HepG2 (cell line): ENCODE results near the gene NUDCD3. TPM values are rescaled to one million over a fixed set of nuclear protein-coding genes. Genes with fewer than 3 reads are reported as not detected.

ENCODE experiments used
- ATAC-seq: fragments of 200-7000 bp; cut with Tn5 transposase; 3 replicates; pipeline ENCODE4 v1.9.1; 2020; ENCODE audit warnings: mild to moderate bottlenecking, moderate library complexity
- BruUV-seq: library from RNA; stranded (reverse); fragments of 400-500 nt; replicated peaks from 2 replicates; lab custom pipeline; 2021; lab: Mats Ljungman, UMichigan
- CTCF ChIA-PET: fragments of 300-600 bp; formaldehyde crosslinking; extraction: SDS; loops from one replicate; lab custom pipeline; 2021; ENCODE audit warnings: low total read pairs, inconsistent platforms, low intra/inter-chr PET ratio; lab: Yijun Ruan, JAX
- POLR2A ChIA-PET: fragments of 350-600 bp; sonication (Branson Sonifier 250); formaldehyde crosslinking; loops from one replicate; lab custom pipeline; 2020; ENCODE audit warnings: antibody characterized with exemption, inconsistent platforms; lab: Yijun Ruan, JAX
- DNase-seq: peaks from one replicate; pipeline ENCODE4 v3.0.0-alpha.2; 2015; ENCODE audit warnings: low spot score
- FAIRE-seq: peaks from 3 replicates; lab custom pipeline; 2011; peaks lifted over from hg19 to GRCh38; lab: Jason Lieb, UNC
- H2AFZ ChIP-seq: one replicate; pipeline ENCODE4 v1.6.1; 2011; ENCODE audit warnings: low read length, inconsistent platforms
- H3K27ac ChIP-seq: fragments of 300-600 bp; 3 replicates; pipeline ENCODE4 v1.8.0; 2011; ENCODE audit warnings: mixed run types, mild to moderate bottlenecking, mixed read lengths, low read length, inconsistent platforms; ENCODE audit not compliant: insufficient read depth; ENCODE audit errors: extremely low read length
- H3K27me3 ChIP-seq, 2 experiments: fragments of 200-600 bp in 1 of 2; 2 replicates in 1 of 2; 3 replicates in 1 of 2; pipeline versions ENCODE4 v1.6.0 to v1.8.0; 2011; ENCODE audit warnings: low read length in 2 of 2, mild to moderate bottlenecking in 2 of 2, moderate library complexity in 2 of 2, inconsistent platforms in 1 of 2; ENCODE audit not compliant: insufficient read depth in 2 of 2, control insufficient read depth in 1 of 2
- H3K36me3 ChIP-seq, 2 experiments: fragments of 200-600 bp in 1 of 2; replicated peaks in 1 of 2; 2 replicates in 1 of 2; 3 replicates in 1 of 2; pipeline versions ENCODE4 v1.5.1 to v1.8.0; 2011; ENCODE audit warnings: low read length in 2 of 2, inconsistent platforms in 1 of 2; ENCODE audit not compliant: insufficient read depth in 2 of 2, control insufficient read depth in 1 of 2
- H3K4me1 ChIP-seq: 2 replicates; pipeline ENCODE4 v1.5.1; 2012; ENCODE audit warnings: low read length, inconsistent platforms; ENCODE audit not compliant: insufficient read depth
- H3K4me2 ChIP-seq: 2 replicates; pipeline ENCODE4 v1.6.0; 2011; ENCODE audit warnings: low read depth, low read length, inconsistent platforms
- H3K4me3 ChIP-seq, 3 experiments: fragments of 200-600 bp in 1 of 3; sonication (generic), shearing (Covaris generic) in 1 of 3; replicated peaks in 1 of 3; 2 replicates each; pipeline ENCODE4 v1.5.1; 2011 to 2016; ENCODE audit warnings: low read length in 3 of 3, inconsistent platforms in 2 of 3, low read depth in 2 of 3, mild to moderate bottlenecking in 2 of 3, control low read depth in 1 of 3, mixed read lengths in 1 of 3; ENCODE audit not compliant: insufficient read depth in 1 of 3
- H3K79me2 ChIP-seq: one replicate; pipeline ENCODE4 v1.6.1; 2011; ENCODE audit warnings: low read length, inconsistent platforms; ENCODE audit not compliant: insufficient read depth
- H3K9ac ChIP-seq: 2 replicates; pipeline ENCODE4 v1.6.0; 2011; ENCODE audit warnings: mild to moderate bottlenecking, low read depth, low read length, inconsistent platforms; ENCODE audit not compliant: insufficient read depth
- H3K9me3 ChIP-seq: 2 replicates; pipeline ENCODE4 v1.5.1; 2012; ENCODE audit warnings: mild to moderate bottlenecking, low read length
- H4K20me1 ChIP-seq: 2 replicates; pipeline ENCODE4 v1.6.0; 2011; ENCODE audit warnings: inconsistent platforms, mild to moderate bottlenecking, low read length, moderate library complexity; ENCODE audit not compliant: insufficient read depth
- ATM ChIP-seq: fragments of 450-650 bp; IDR thresholded peaks from 2 replicates; pipeline ENCODE4 v1.7.1; 2017; ENCODE audit warnings: mild to moderate bottlenecking, borderline replicate concordance
- CEBPB ChIP-seq: IDR thresholded peaks from 2 replicates; pipeline ENCODE4 v1.6.1; 2011; ENCODE audit warnings: low read depth, low read length, improper control_type of control experiment, borderline replicate concordance
- CSRNP1 ChIP-seq: sonication (generic); formaldehyde crosslinking; IDR thresholded peaks from 2 replicates; pipeline ENCODE4 v1.8.1; 2023; ENCODE audit warnings: mild to moderate bottlenecking, missing genetic modification reagents
- GATAD1 ChIP-seq: IDR thresholded peaks from 2 replicates; pipeline ENCODE4 v1.6.1; 2016; ENCODE audit warnings: missing genetic modification reagents, missing compliant biosample characterization
- HMGXB4 ChIP-seq, 2 experiments: sonication (generic) in 1 of 2; formaldehyde crosslinking in 1 of 2; IDR thresholded peaks; 2 replicates each; pipeline versions ENCODE4 v1.4.0 to v1.6.1; 2018 to 2020; ENCODE audit warnings: missing genetic modification reagents in 2 of 2, borderline replicate concordance in 1 of 2, low read depth in 1 of 2, mild to moderate bottlenecking in 1 of 2, missing biosample characterization in 1 of 2
- HOXD1 ChIP-seq: sonication (generic); formaldehyde crosslinking; IDR thresholded peaks from 2 replicates; pipeline ENCODE4 v1.5.0; 2020; ENCODE audit warnings: missing genetic modification reagents
- NFIB ChIP-seq: sonication (generic); formaldehyde crosslinking; IDR thresholded peaks from 2 replicates; pipeline ENCODE4 v1.9.0; 2021; ENCODE audit warnings: missing genetic modification reagents, mild to moderate bottlenecking, borderline replicate concordance
- PBX2 ChIP-seq: IDR thresholded peaks from 2 replicates; pipeline ENCODE4 v1.6.1; 2016; ENCODE audit warnings: control low read depth
- POGZ ChIP-seq: sonication (generic); formaldehyde crosslinking; IDR thresholded peaks from 2 replicates; pipeline ENCODE4 v1.4.0; 2020; ENCODE audit warnings: mild to moderate bottlenecking, missing genetic modification reagents
- SRF ChIP-seq: IDR thresholded peaks from 2 replicates; pipeline ENCODE4 v1.6.1; 2011; ENCODE audit warnings: mild to moderate bottlenecking, low read depth, low read length, moderate library complexity
- ZNF446 ChIP-seq: sonication (generic); formaldehyde crosslinking; IDR thresholded peaks from 2 replicates; pipeline ENCODE4 v1.5.0; 2020; ENCODE audit warnings: mild to moderate bottlenecking, missing genetic modification reagents
- ZNF597 ChIP-seq: sonication (generic); formaldehyde crosslinking; IDR thresholded peaks from 2 replicates; pipeline ENCODE4 v1.5.0; 2020; ENCODE audit warnings: missing genetic modification reagents
- ZNF768 ChIP-seq: sonication (generic); formaldehyde crosslinking; IDR thresholded peaks from 2 replicates; pipeline ENCODE4 v1.4.0; 2020; ENCODE audit warnings: missing genetic modification reagents
- ZXDC ChIP-seq: sonication (generic); formaldehyde crosslinking; IDR thresholded peaks from 2 replicates; pipeline ENCODE4 v1.5.0; 2020; ENCODE audit warnings: mild to moderate bottlenecking, missing genetic modification reagents
- WGBS: methylation state at CpG from one replicate; pipeline ENCODE4 v1.1.6; 2017; ENCODE audit warnings: low lambda C conversion rate; 5-methylcytosine and 5-hydroxymethylcytosine counted together
- in situ Hi-C: cut with HindIII; loops from 2 replicates; pipeline ENCODE4 v1.10.0; 2017; ENCODE audit warnings: low pct_unique_long_range_greater_than_20kb; ENCODE audit not compliant: extremely low pct_ligation_motif_present
- intact Hi-C: fragments of 100-400 bp; cut with micrococcal nuclease; formaldehyde crosslinking; loops from one replicate; pipeline ENCODE4 v1.10.0; 2022; ENCODE audit not compliant: unreplicated experiment
- polyA plus RNA-seq, 8 experiments: library from polyadenylated mRNA; depleted of rRNA in 3 of 8; stranded (reverse) in 7 of 8; unstranded in 1 of 8; fragments of >200 nt; fragmentation: Illumina TruSeq in 4 of 8; extraction: Trizol in 4 of 8; gene quantifications; 2 replicates each; pipeline versions ENCODE4 v1.2.1 to v1.2.3, GENCODE V29; 2011 to 2016; ENCODE audit warnings: low read depth in 4 of 8, missing spikeins in 1 of 8, mixed read lengths in 1 of 8; ENCODE audit not compliant: insufficient read depth in 1 of 8
- total RNA-seq, 5 experiments: library from RNA; depleted of rRNA; stranded (reverse); fragments of >200 nt; fragmentation: Illumina TruSeq; extraction: Trizol; gene quantifications; 2 replicates each; pipeline ENCODE4 v1.2.3, GENCODE V29; 2016; ENCODE audit warnings: low read depth in 1 of 5

Gene NUDCD3
- total and polyA plus RNA-seq, 2 of the 13 experiments (the other 11 are each of a cell fraction or from before 2014, with no cell fraction given): 20.8 to 49.9 TPM

GRCh38 chr7:44396496-44396895 is 94.0 kb downstream of the NUDCD3 start (continued):
- TF ChIP-seq PBX2: no peak
- TF ChIP-seq SRF: no peak
- TF ChIP-seq HMGXB4 (CRISPR knock-in tag; IDR thresholded peaks at IDR 0.05; ENCODE audit: borderline replicate concordance in 1 of 2, low read depth in 1 of 2): no peak
- TF ChIP-seq CEBPB: no peak
- TF ChIP-seq ZNF446: no peak
- TF ChIP-seq HOXD1 (CRISPR knock-in tag): no peak
- TF ChIP-seq ZNF597 (CRISPR knock-in tag): no peak
- no peak for TF ChIP-seq POGZ
- TF ChIP-seq ATM: no peak

GRCh38 chr7:44395067-44395466 is 95.4 kb downstream of the NUDCD3 start:
- BruUV-seq: no TSS peak
- intact Hi-C loops: no loop called here

More at GRCh38 chr7:44395067-44395466, 95.4 kb downstream of the NUDCD3 start:
- in situ Hi-C loops: no loop called here
- Histone ChIP-seq H4K20me1 (no peaks in the 10 kb centered on the region), H3K36me3 (peaks cover 18 to 62% of the 10 kb centered on the region in 2 experiments), H3K4me2 (no peak overlapping the region), H3K4me3 (no peak overlapping the region), H2AFZ (no peak overlapping the region)
- no peak for DNase-seq
- no peak for ATAC-seq
- WGBS: 95% methylated on average over 4 of the region's 4 CpGs
- POLR2A ChIA-PET: no interaction called here
- no peak for TF ChIP-seq CSRNP1 (CRISPR knock-in tag)
- TF ChIP-seq ZXDC (CRISPR knock-in tag): no peak
- no peak for TF ChIP-seq ZNF446
- no peak for TF ChIP-seq ZNF768 (CRISPR knock-in tag)
- TF ChIP-seq GATAD1: no peak
- no peak for TF ChIP-seq NFIB (CRISPR knock-in tag)
- TF ChIP-seq, all 625 proteins: peak for 0
- no peaks in the 10 kb centered on the region for H3K27me3 ChIP-seq
- no peak for FAIRE-seq
- H3K27ac ChIP-seq: no peak overlapping the region
- H3K9ac ChIP-seq: no peak overlapping the region
- no peaks in the 10 kb centered on the region for H3K79me2 ChIP-seq
- no peaks in the 10 kb centered on the region for H3K9me3 ChIP-seq
- H3K4me1 ChIP-seq: no peaks in the 10 kb centered on the region
- CTCF ChIA-PET: no interaction called here
